ENCODE data around the gene CYTH3.

The CYTH3 gene

GRCh38 chr7:6148724-6149360, 123.6 kb downstream of the CYTH3 start:
- Histone ChIP-seq H3K36me3 (ENCODE audit: control insufficient read depth, insufficient read depth, low read length) (no peaks in the 10 kb centered on the region), H3K27me3 (ENCODE audit: control insufficient read depth, insufficient read depth, low read length) (no peaks in the 10 kb centered on the region), H3K4me3 (ENCODE audit: low read depth, low read length) (no peak overlapping the region), H3K9me3 (ENCODE audit: control insufficient read depth, low read length) (no peaks in the 10 kb centered on the region), H3K79me2 (no peaks in the 10 kb centered on the region), H3K27ac (no peak overlapping the region), H3K9ac (no peak overlapping the region), H3K4me1 (no peaks in the 10 kb centered on the region), H3K4me2 (ENCODE audit: low read length) (no peak overlapping the region), H2AFZ (no peak overlapping the region)
- no peak for TF ChIP-seq CTCF (IDR thresholded peaks at IDR 0.05)

- Histone ChIP-seq H3K4me2 (ENCODE audit: low read length) (no peak overlapping the region), H3K9ac (no peak overlapping the region), H3K79me2 (no peaks in the 10 kb centered on the region), H3K36me3 (ENCODE audit: control insufficient read depth, insufficient read depth, low read length) (no peaks in the 10 kb centered on the region), H3K27me3 (ENCODE audit: control insufficient read depth, insufficient read depth, low read length) (no peaks in the 10 kb centered on the region), H3K4me3 (ENCODE audit: low read depth, low read length) (no peak overlapping the region), H3K9me3 (ENCODE audit: control insufficient read depth, low read length) (no peaks in the 10 kb centered on the region), H3K27ac (no peak overlapping the region), H3K4me1 (no peaks in the 10 kb centered on the region), H2AFZ (no peak overlapping the region)
- TF ChIP-seq CTCF (IDR thresholded peaks at IDR 0.05): no peak
Measured at GRCh38 chr7:6147627-6148026, 124.8 kb downstream of the CYTH3 start.

- no peak for TF ChIP-seq CTCF (IDR thresholded peaks at IDR 0.05)
- Histone ChIP-seq H3K27me3 (ENCODE audit: control insufficient read depth, insufficient read depth, low read length) (no peaks in the 10 kb centered on the region), H3K4me2 (ENCODE audit: low read length) (no peak overlapping the region), H3K4me1 (no peaks in the 10 kb centered on the region), H3K9ac (no peak overlapping the region), H3K9me3 (ENCODE audit: control insufficient read depth, low read length) (no peaks in the 10 kb centered on the region), H3K4me3 (ENCODE audit: low read depth, low read length) (no peak overlapping the region), H3K79me2 (peaks cover 1% of the 10 kb centered on the region), H2AFZ (no peak overlapping the region), H3K36me3 (ENCODE audit: control insufficient read depth, insufficient read depth, low read length) (no peaks in the 10 kb centered on the region), H3K27ac (no peak overlapping the region)
Measured at GRCh38 chr7:6146666-6147065, 125.8 kb downstream of the CYTH3 start.

- no peaks in the 10 kb centered on the region for H3K27me3 ChIP-seq (ENCODE audit: control insufficient read depth, insufficient read depth, low read length)
- no peak overlapping the region for H3K9ac ChIP-seq
- no peaks in the 10 kb centered on the region for H3K9me3 ChIP-seq (ENCODE audit: control insufficient read depth, low read length)
- H3K4me1 ChIP-seq: no peaks in the 10 kb centered on the region
- no peak overlapping the region for H2AFZ ChIP-seq
- no peak overlapping the region for H3K27ac ChIP-seq
- TF ChIP-seq CTCF (IDR thresholded peaks at IDR 0.05): no peak
- no peak overlapping the region for H3K4me3 ChIP-seq (ENCODE audit: low read depth, low read length)
- no peak overlapping the region for H3K4me2 ChIP-seq (ENCODE audit: low read length)
- H3K36me3 ChIP-seq (ENCODE audit: control insufficient read depth, insufficient read depth, low read length): no peaks in the 10 kb centered on the region
- peaks cover 2% of the 10 kb centered on the region for H3K79me2 ChIP-seq
Measured at GRCh38 chr7:6143997-6144396, 128.4 kb downstream of the CYTH3 start.

- H3K27me3 ChIP-seq (ENCODE audit: control insufficient read depth, insufficient read depth, low read length): no peaks in the 10 kb centered on the region
- no peak overlapping the region for H2AFZ ChIP-seq
- no peak overlapping the region for H3K4me2 ChIP-seq (ENCODE audit: low read length)
- H3K9ac ChIP-seq: no peak overlapping the region
- no peaks in the 10 kb centered on the region for H3K4me1 ChIP-seq
- H3K79me2 ChIP-seq: peaks cover 2% of the 10 kb centered on the region
- no peak overlapping the region for H3K27ac ChIP-seq
- no peak overlapping the region for H3K4me3 ChIP-seq (ENCODE audit: low read depth, low read length)
- TF ChIP-seq CTCF (IDR thresholded peaks at IDR 0.05): no peak
- no peaks in the 10 kb centered on the region for H3K9me3 ChIP-seq (ENCODE audit: control insufficient read depth, low read length)
- no peaks in the 10 kb centered on the region for H3K36me3 ChIP-seq (ENCODE audit: control insufficient read depth, insufficient read depth, low read length)
Measured at GRCh38 chr7:6142871-6143380, 129.5 kb downstream of the CYTH3 start.
